Endothelial cell of umbilical vein (primary cell): Measurements from ENCODE around the gene USP34.

Experiments used
- CTCF ChIP-seq, 2 donors: IDR thresholded peaks; 1 replicate in 1 of 2; 2 replicates in 1 of 2; pipeline ENCODE4 v1.5.1; 2011; ENCODE audit warnings: low read length in 2 of 2, mild to moderate bottlenecking in 2 of 2, moderate library complexity in 2 of 2, control low read depth in 1 of 2, inconsistent platforms in 1 of 2, low read depth in 1 of 2; ENCODE audit not compliant: insufficient read depth in 1 of 2; ENCODE audit errors: extremely low read depth in 1 of 2
- EZH2 ChIP-seq: IDR thresholded peaks from 2 replicates; pipeline ENCODE4 v1.6.1; 2012; ENCODE audit warnings: borderline replicate concordance, low read depth, mild to moderate bottlenecking, moderate library complexity, low read length, inconsistent platforms; ENCODE audit not compliant: severe bottlenecking
- FOS ChIP-seq: IDR thresholded peaks from 2 replicates; pipeline ENCODE4 v1.6.1; 2011; ENCODE audit warnings: mild to moderate bottlenecking, low read length, moderate library complexity, borderline replicate concordance; ENCODE audit not compliant: insufficient read depth
- GATA2 ChIP-seq: IDR thresholded peaks from 2 replicates; pipeline ENCODE4 v1.7.0; 2011; ENCODE audit warnings: low read depth, mild to moderate bottlenecking, moderate library complexity, mixed read lengths, low read length; ENCODE audit not compliant: insufficient read length, insufficient read depth
- JUN ChIP-seq: IDR thresholded peaks from 2 replicates; pipeline ENCODE4 v1.6.1; 2011; ENCODE audit warnings: borderline replicate concordance, low read depth; ENCODE audit not compliant: insufficient read length, insufficient read depth
- MYC ChIP-seq: IDR thresholded peaks from one replicate; pipeline ENCODE4 v1.6.1; 2011; ENCODE audit warnings: mild to moderate bottlenecking, low read depth, low read length
- POLR2A ChIP-seq: IDR thresholded peaks from 2 replicates; pipeline ENCODE4 v1.6.1; 2012; ENCODE audit warnings: low read depth, mild to moderate bottlenecking, control low read depth, low read length
- POLR2AphosphoS5 ChIP-seq: IDR thresholded peaks from 2 replicates; pipeline ENCODE4 v1.6.1; 2012; ENCODE audit warnings: low read depth, mild to moderate bottlenecking, control low read depth, low read length, moderate library complexity; ENCODE audit not compliant: insufficient read depth
- TF ChIP-seq, protein P1 (sequence below): IDR thresholded peaks from 2 replicates; pipeline ENCODE4 v1.6.1; 2011; ENCODE audit not compliant: insufficient read depth, insufficient read length

GRCh38 chr2:61451178-61451577 is 19.7 kb downstream of the USP34 start:
- TF ChIP-seq CTCF (IDR thresholded peaks at IDR 0.05; ENCODE audit: extremely low read depth in 1 of 2, insufficient read depth in 1 of 2, low read depth in 1 of 2, low read length in 2 of 2), result no peak
- TF ChIP-seq POLR2A, result no peak
- TF ChIP-seq EZH2, result no peak
- no peak for TF ChIP-seq POLR2AphosphoS5
- no peak for TF ChIP-seq FOS
- TF ChIP-seq, protein P1, sequence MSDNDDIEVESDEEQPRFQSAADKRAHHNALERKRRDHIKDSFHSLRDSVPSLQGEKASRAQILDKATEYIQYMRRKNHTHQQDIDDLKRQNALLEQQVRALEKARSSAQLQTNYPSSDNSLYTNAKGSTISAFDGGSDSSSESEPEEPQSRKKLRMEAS, result no peak
- no peak for TF ChIP-seq JUN
- TF ChIP-seq MYC, result no peak
- no peak for TF ChIP-seq GATA2
